ENCODE measurements around the gene ADGRL4.
"Not testable (repeated sequence)": the region's sequence is repeated elsewhere in the genome, so short reads cannot be mapped to it uniquely, and the experiment has no call there.

Gene ADGRL4

GRCh38 chr1:79006564-79006963, at the start of gene ADGRL4:
Gene ADGRL4 (minus strand): TSS chr1:79006730. CDS start chr1:79006654, 76 bp downstream.
- DNase-seq (ENCODE audit: low read depth) = no peak

GRCh38 chr1:79055856-79056255, 49.3 kb upstream of the ADGRL4 start:
- DNase-seq (ENCODE audit: low read depth) = no peak

- no peak for DNase-seq (ENCODE audit: low read depth)
Observed at GRCh38 chr1:79052829-79053449, 46.4 kb upstream of the ADGRL4 start.

- DNase-seq (ENCODE audit: low read depth) = no peak
Observed at GRCh38 chr1:79044974-79045650, 38.6 kb upstream of the ADGRL4 start.

GRCh38 chr1:79043506-79043905, 37.0 kb upstream of the ADGRL4 start:
- no peak for DNase-seq (ENCODE audit: low read depth)

GRCh38 chr1:79042539-79042938, 36.0 kb upstream of the ADGRL4 start:
- no peak for DNase-seq (ENCODE audit: low read depth)

GRCh38 chr1:79042117-79042516, 35.6 kb upstream of the ADGRL4 start:
- DNase-seq (ENCODE audit: low read depth) = no peak

- DNase-seq (ENCODE audit: low read depth) = no peak
Observed at GRCh38 chr1:79041666-79042065, 35.1 kb upstream of the ADGRL4 start.

GRCh38 chr1:79040424-79041082, 34.0 kb upstream of the ADGRL4 start:
- DNase-seq (ENCODE audit: low read depth) = no peak

- no peak for DNase-seq (ENCODE audit: low read depth)
Observed at GRCh38 chr1:79037085-79037484, 30.6 kb upstream of the ADGRL4 start.

GRCh38 chr1:79012500-79012899, 6.0 kb upstream of the ADGRL4 start:
- DNase-seq (ENCODE audit: low read depth) = no peak

- DNase-seq (ENCODE audit: low read depth) = no peak
Observed at GRCh38 chr1:79010589-79010988, 4.1 kb upstream of the ADGRL4 start.

- no peak for DNase-seq (ENCODE audit: low read depth)
Observed at GRCh38 chr1:79005945-79006344, 585 bp downstream of the ADGRL4 start.

- DNase-seq (ENCODE audit: low read depth) = no peak
Observed at GRCh38 chr1:79004916-79005315, 1.6 kb downstream of the ADGRL4 start.

GRCh38 chr1:78996791-78997190, 9.7 kb downstream of the ADGRL4 start:
- no peak for DNase-seq (ENCODE audit: low read depth)

GRCh38 chr1:78987042-78987441, 19.5 kb downstream of the ADGRL4 start:
- no peak for DNase-seq (ENCODE audit: low read depth)

- no peak for DNase-seq (ENCODE audit: low read depth)
Observed at GRCh38 chr1:78980511-78980910, 26.0 kb downstream of the ADGRL4 start.

GRCh38 chr1:78972723-78973122, 33.8 kb downstream of the ADGRL4 start:
- no peak for DNase-seq (ENCODE audit: low read depth)

GRCh38 chr1:78967091-78967490, 39.4 kb downstream of the ADGRL4 start:
- DNase-seq (ENCODE audit: low read depth) = not testable (repeated sequence)

GRCh38 chr1:78958711-78959110, 47.8 kb downstream of the ADGRL4 start:
- DNase-seq (ENCODE audit: low read depth) = no peak

- no peak for DNase-seq (ENCODE audit: low read depth)
Observed at GRCh38 chr1:78950826-78951225, 55.7 kb downstream of the ADGRL4 start.

- no peak for DNase-seq (ENCODE audit: low read depth)
Observed at GRCh38 chr1:78949227-78949626, 57.3 kb downstream of the ADGRL4 start.

GRCh38 chr1:78919150-78919549, 87.4 kb downstream of the ADGRL4 start:
- no peak for DNase-seq (ENCODE audit: low read depth)
